ENCODE results near the gene CRHR1.
A peak's percentile ranks its signal among the peaks of the same experiment; 100 is the strongest.
"Not testable (repeated sequence)": the region's sequence is repeated elsewhere in the genome, so short reads cannot be mapped to it uniquely, and the experiment has no call there.

Gene CRHR1

GRCh38 chr17:45847101-45847500 is 63.0 kb downstream of the CRHR1 start:
- DNase-seq = no peak

- DNase-seq = no peak
These were observed 63.6 kb downstream of the CRHR1 start for GRCh38 chr17:45847747-45848146.

GRCh38 chr17:45848405-45848804 is 64.3 kb downstream of the CRHR1 start:
- no peak for DNase-seq

GRCh38 chr17:45848868-45849535 is 64.9 kb downstream of the CRHR1 start:
- DNase-seq = no peak

GRCh38 chr17:45849536-45849990 is 65.4 kb downstream of the CRHR1 start:
- no peak for DNase-seq

GRCh38 chr17:45850011-45850410 is 65.9 kb downstream of the CRHR1 start:
- DNase-seq = no peak

GRCh38 chr17:45850468-45850867 is 66.3 kb downstream of the CRHR1 start:
- DNase-seq = no peak

GRCh38 chr17:45851022-45851421 is 66.9 kb downstream of the CRHR1 start:
- no peak for DNase-seq

GRCh38 chr17:45851464-45851863 is 67.3 kb downstream of the CRHR1 start:
- no peak for DNase-seq

- DNase-seq = no peak
These were observed 67.8 kb downstream of the CRHR1 start for GRCh38 chr17:45851873-45852272.

GRCh38 chr17:45852535-45853297 is 68.6 kb downstream of the CRHR1 start:
- peak in 3 of 4 experiments; percentile 18 to 47 (median 35) for DNase-seq

GRCh38 chr17:45854209-45854608 is 70.1 kb downstream of the CRHR1 start:
- DNase-seq = no peak

- no peak for DNase-seq
These were observed 71.7 kb downstream of the CRHR1 start for GRCh38 chr17:45855691-45856336.

GRCh38 chr17:45857977-45858708 is 74.0 kb downstream of the CRHR1 start:
- DNase-seq = no peak

GRCh38 chr17:45861165-45861564 is 77.0 kb downstream of the CRHR1 start:
- DNase-seq = no peak

- DNase-seq = not testable (repeated sequence)
These were observed 78.0 kb downstream of the CRHR1 start for GRCh38 chr17:45862127-45862526.

- DNase-seq = no peak
These were observed 79.9 kb downstream of the CRHR1 start for GRCh38 chr17:45863857-45864654.

GRCh38 chr17:45867171-45867570 is 83.1 kb downstream of the CRHR1 start:
- DNase-seq = no peak

GRCh38 chr17:45867702-45868101 is 83.6 kb downstream of the CRHR1 start:
- no peak for DNase-seq

GRCh38 chr17:45868276-45868675 is 84.2 kb downstream of the CRHR1 start:
- no peak for DNase-seq

GRCh38 chr17:45869676-45870341 is 85.7 kb downstream of the CRHR1 start:
- no peak for DNase-seq
